OCI-M2 (cell line): ENCODE data around the gene TBX10.
"Not testable (repeated sequence)": the region's sequence is repeated elsewhere in the genome, so short reads cannot be mapped to it uniquely, and the experiment has no call there.

Experiments used
- DNase-seq: peaks from one replicate; lab custom pipeline; 2025; ENCODE audit not compliant: unreplicated experiment; lab: John Stamatoyannopoulos, UW

The TBX10 gene

DNA sequence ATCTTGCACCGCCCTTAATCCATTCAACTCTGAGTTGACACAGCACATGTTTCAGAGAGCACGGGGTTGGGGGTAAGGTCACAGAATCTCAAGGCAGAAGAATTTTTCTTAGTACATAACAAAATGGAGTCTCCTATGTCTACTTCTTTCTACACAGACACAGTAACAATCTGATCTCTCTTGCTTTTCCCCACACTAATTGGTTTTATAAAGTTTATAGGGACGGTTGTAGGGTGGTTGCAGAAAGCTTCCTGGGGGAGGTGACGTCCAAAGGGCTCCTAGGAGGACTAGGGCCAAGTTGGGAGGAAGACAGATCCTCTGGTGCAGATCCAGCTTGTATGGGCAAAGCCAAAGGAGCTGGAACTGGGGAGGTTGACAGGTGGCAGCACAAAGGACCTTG lies 35.4 kb downstream of the TBX10 start:
- DNase-seq, result not testable (repeated sequence)

GRCh38 chr11:67601098-67601497 lies 38.5 kb downstream of the TBX10 start:
- no peak for DNase-seq

- no peak for DNase-seq
Measured at GRCh38 chr11:67600324-67601029, 39.1 kb downstream of the TBX10 start.

DNA sequence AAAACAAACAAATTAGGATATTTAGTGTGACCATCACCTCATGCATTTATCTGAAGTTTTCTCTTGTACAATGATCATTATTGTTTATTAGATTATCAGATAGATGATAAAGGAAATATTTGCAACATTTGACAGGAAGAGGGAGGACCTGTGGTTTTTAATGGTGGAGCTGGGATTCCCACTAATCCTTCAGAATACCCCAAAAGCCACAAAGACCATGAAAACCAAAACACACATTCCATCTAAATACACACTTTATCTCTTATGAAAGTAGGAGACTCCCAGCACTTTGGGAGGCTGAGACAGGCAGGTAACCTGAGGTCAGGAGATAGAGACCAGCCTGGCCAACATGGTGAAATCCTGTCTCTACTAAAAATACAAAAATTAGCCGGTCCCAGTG lies 40.4 kb downstream of the TBX10 start:
- DNase-seq, result no peak

DNA sequence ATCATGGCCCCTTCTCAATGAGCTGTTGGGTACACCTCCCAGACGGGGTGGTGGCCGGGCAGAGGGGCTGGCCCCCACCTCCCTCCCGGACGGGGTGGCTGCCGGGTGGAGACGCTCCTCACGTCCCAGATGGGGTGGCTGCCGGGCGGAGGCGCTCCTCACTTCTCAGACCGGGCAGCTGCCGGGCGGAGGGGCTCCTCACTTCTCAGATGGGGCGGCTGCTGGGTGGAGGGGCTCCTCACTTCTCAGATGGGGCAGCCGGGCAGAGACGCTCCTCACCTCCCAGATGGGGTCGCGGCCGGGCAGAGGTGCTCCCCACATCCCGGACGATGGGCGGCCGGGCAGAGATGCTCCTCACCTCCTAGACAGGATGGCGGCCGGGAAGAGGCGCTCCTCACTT lies 41.6 kb downstream of the TBX10 start:
- DNase-seq, result not testable (repeated sequence)

GRCh38 chr11:67597458-67597857 lies 42.1 kb downstream of the TBX10 start:
- DNase-seq, result not testable (repeated sequence)

DNA sequence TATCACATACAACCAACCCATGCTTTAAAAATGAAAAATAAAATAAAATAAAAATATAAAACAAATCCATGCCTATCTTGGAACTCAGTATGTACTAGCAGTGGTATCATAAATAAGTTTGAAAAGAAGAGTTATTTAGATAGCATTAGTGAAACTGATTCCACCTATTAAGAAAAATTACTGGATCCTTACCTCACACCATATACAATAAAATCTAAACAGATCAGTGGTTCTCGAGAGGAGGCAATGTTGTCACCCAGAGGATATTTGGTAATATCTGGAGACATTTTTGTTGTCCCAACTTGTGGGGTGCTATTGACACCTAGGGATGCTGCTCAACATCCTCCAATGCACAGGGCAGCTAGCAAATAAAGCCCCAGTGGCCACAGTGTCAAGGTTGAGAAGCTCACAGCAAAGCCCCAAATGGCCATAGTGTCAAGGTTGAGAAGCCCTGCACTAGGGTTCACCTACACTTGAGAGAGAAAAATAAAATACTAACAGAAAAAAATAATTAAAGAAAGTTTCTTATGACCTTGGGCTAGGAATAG lies 42.7 kb downstream of the TBX10 start:
- DNase-seq, result no peak

DNA sequence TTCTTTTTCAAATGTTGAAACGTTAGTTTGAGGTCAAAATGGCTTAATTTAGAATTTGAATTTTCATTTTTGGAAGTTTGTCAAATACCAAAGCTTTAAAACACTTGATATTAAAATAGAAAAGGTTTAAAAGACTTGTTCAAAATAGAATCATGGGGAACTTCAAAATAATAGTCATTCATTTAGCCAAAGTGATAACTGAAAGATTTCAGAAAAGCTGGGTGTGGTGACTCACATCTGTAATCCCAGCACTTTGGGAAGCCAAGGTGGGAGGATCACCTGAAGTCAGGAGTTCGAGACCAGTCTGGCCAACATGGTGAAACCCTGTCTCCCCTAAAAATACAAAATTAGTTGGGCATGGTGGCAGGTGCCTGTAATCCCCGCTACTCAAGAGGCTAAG lies 45.1 kb downstream of the TBX10 start:
- no peak for DNase-seq

DNA sequence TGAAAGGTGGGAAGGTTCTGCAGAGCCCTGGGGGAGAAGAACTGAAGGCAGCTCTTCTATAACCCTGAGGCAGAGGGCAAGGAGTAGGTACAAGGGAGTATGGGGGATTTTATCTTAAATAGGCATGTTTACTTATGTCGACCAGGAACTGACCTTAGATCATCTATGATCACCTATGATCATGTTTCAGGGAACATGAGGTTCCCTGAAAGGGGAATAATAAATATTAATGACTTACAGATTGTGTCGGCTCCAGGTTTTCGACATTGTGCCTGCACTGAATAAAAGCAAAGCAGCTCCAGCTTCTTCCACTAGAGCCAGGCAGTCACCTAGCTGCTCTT lies 46.0 kb downstream of the TBX10 start:
- DNase-seq, result no peak

GRCh38 chr11:67592880-67593564 lies 46.5 kb downstream of the TBX10 start:
- no peak for DNase-seq

- not testable (repeated sequence) for DNase-seq
Measured at GRCh38 chr11:67588899-67589415, 50.6 kb downstream of the TBX10 start.

- DNase-seq, result no peak
Measured at GRCh38 chr11:67588136-67588503, 51.4 kb downstream of the TBX10 start.

DNA sequence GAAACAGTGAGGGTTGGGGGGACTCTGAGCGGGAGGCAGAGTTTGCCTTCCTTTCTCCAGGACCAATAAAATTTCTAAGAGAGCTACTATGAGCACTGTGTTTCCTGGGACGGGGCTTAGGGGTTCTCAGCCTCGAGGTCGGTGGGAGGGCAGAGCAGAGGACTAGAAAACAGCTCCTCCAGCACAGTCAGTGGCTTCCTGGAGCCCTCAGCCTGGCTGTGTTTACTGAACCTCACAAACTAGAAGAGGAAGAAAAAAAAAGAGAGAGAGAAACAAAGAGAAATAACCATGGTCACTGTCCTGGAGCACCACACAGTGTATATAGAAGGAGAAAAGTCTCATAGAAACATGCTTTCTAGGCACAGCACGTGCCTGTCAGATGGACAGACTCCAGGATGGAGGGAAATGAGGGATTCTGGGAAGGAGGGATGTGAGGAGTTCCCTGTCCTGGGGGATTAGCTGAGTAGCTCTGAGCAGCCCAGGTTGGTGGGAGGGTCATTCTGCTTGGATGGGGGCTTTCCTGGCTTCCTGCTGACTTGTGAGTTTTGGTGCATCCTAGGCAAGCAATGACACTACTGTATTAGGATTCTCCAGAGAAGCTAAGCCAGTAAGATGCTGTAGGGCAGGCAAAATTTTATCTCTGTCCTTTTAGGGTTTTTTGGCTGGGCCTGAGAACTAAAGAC lies 52.9 kb downstream of the TBX10 start:
- DNase-seq, result no peak

DNA sequence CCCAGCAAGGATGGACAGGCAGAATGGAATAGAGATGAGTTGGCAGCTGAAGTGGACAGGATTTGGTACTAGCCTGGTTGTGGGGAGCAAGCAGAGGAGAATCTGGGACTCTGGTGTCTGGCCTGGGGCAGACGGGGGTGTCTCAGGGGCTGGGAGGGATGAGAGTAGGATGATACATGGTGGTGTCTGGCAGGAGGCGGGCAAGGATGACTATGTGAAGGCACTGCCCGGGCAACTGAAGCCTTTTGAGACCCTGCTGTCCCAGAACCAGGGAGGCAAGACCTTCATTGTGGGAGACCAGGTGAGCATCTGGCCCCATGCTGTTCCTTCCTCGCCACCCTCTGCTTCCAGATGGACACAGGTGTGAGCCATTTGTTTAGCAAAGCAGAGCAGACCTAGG lies 53.7 kb downstream of the TBX10 start:
- DNase-seq, result no peak

DNA sequence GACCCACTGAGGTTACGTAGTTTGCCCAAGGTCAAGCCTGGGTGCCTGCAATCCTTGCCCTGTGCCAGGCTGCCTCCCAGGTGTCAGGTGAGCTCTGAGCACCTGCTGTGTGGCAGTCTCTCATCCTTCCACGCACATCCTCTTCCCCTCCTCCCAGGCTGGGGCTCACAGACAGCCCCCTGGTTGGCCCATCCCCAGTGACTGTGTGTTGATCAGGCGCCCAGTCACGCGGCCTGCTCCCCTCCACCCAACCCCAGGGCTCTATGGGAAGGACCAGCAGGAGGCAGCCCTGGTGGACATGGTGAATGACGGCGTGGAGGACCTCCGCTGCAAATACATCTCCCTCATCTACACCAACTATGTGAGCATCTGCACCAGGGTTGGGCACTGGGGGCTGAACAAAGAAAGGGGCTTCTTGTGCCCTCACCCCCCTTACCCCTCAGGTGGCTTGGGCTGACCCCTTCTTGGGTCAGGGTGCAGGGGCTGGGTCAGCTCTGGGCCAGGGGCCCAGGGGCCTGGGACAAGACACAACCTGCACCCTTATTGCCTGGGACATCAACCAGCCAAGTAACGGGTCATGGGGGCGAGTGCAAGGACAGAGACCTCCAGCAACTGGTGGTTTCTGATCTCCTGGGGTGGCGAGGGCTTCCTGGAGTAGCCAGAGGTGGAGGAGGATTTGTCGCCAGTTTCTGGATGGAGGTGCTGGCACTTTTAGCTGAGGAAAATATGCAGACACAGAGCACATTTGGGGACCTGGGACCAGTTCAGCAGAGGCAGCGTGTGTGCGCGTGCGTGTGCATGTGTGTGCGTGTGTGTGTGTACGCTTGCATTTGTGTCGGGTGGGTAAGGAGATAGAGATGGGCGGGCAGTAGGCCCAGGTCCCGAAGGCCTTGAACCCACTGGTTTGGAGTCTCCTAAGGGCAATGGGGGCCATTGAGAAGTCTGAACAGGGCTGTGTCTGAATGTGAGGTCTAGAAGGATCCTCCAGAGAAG lies 54.4 kb downstream of the TBX10 start:
- no peak for DNase-seq

DNA sequence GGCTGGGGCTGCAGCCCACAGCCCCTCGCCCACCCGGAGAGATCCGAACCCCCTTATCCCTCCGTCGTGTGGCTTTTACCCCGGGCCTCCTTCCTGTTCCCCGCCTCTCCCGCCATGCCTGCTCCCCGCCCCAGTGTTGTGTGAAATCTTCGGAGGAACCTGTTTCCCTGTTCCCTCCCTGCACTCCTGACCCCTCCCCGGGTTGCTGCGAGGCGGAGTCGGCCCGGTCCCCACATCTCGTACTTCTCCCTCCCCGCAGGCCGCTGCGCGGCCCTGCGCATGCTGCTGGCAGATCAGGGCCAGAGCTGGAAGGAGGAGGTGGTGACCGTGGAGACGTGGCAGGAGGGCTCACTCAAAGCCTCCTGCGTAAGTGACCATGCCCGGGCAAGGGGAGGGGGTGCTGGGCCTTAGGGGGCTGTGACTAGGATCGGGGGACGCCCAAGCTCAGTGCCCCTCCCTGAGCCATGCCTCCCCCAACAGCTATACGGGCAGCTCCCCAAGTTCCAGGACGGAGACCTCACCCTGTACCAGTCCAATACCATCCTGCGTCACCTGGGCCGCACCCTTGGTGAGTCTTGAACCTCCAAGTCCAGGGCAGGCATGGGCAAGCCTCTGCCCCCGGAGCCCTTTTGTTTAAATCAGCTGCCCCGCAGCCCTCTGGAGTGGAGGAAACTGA lies 55.2 kb downstream of the TBX10 start:
- DNase-seq, result no peak

DNA sequence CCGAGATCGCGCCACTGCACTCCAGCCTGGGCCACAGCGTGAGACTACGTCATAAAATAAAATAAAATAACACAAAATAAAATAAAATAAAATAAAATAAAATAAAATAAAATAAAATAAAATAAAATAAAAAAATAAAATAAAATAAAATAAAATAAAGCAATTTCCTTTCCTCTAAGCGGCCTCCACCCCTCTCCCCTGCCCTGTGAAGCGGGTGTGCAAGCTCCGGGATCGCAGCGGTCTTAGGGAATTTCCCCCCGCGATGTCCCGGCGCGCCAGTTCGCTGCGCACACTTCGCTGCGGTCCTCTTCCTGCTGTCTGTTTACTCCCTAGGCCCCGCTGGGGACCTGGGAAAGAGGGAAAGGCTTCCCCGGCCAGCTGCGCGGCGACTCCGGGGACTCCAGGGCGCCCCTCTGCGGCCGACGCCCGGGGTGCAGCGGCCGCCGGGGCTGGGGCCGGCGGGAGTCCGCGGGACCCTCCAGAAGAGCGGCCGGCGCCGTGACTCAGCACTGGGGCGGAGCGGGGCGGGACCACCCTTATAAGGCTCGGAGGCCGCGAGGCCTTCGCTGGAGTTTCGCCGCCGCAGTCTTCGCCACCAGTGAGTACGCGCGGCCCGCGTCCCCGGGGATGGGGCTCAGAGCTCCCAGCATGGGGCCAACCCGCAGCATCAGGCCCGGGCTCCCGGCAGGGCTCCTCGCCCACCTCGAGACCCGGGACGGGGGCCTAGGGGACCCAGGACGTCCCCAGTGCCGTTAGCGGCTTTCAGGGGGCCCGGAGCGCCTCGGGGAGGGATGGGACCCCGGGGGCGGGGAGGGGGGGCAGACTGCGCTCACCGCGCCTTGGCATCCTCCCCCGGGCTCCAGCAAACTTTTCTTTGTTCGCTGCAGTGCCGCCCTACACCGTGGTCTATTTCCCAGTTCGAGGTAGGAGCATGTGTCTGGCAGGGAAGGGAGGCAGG lies 56.0 kb downstream of the TBX10 start, which contains the start of gene GSTP1:
GSTP1 (plus strand) TSS at position 566 of the 958 bp plus-strand sequence; CDS start at position 598, 32 bp downstream.
- peak; percentile 46 for DNase-seq

DNA sequence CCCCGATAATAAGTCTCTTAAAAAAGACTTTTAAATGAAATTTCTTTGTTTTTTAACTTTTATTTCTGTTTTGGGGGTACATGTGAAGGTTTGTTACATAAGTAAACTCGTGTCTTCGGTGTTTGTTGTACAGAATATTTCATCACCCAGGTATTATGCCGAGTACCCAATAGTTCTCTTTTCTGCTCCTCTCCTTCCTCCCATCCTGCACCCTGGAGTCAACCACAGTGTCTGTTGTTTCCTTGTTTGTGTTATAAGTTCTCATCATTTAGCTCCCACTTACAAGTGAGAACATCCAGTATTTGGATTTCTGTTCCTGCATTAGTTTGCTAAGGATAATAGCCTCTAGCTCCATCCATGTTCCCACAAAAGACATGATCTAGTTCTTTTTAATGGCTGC lies 57.6 kb downstream of the TBX10 start:
- DNase-seq, result no peak

GRCh38 chr11:67581469-67581868 lies 58.1 kb downstream of the TBX10 start:
- DNase-seq, result no peak
